ENCODE measurements around the gene SMC6. TPM values are rescaled to one million over a fixed set of nuclear protein-coding genes. Genes with fewer than 3 reads are reported as not detected.

SMC6 gene
- total and polyA plus RNA-seq, 8 donors, result 3.3 to 67.4 (median 13.4) TPM

DNA sequence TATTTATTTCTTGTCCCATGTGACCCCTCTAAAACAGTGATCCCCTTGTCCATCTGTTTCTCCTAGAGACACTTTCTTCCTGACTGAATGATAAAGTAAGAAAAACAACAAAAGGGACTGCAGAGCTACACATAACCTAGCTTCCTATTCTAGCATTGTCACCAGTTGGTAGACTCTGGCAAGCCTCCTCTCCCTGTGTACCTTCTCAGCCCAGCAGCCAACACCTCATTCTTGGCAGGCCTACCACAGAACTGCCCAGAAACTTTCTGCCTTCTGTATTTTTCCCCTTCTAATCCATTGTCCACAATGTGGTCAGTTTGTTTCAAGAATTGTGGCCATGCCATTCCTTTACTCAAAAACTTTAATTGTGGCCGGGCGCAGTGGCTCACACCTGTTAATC lies 13.4 kb downstream of the SMC6 start:
- Histone ChIP-seq H3K4me3 (no peak overlapping the region), H3K27me3 (no peaks in the 10 kb centered on the region), H3K9me3 (no peaks in the 10 kb centered on the region), H3K4me1 (no peaks in the 10 kb centered on the region), H3K36me3 (peaks cover 15 to 73% (median 63%) of the 10 kb centered on the region in 4 donors), H3K27ac (no peak overlapping the region)
- 95 to 100% (median 98%) methylated on average over 2 of the region's 2 CpGs for WGBS, 5 donors
- TF ChIP-seq EP300 (IDR thresholded peaks at IDR 0.05) (no peak), CTCF (IDR thresholded peaks at IDR 0.05) (no peak), POLR2AphosphoS5 (IDR thresholded peaks at IDR 0.05) (no peak), POLR2A (IDR thresholded peaks at IDR 0.05) (no peak)
- intact Hi-C loops (cut with DNase I; ENCODE audit: low total_unique reads), result no loop called here
- DNase-seq, result no peak

GRCh38 chr2:17736989-17737388 lies 16.6 kb downstream of the SMC6 start:
- Histone ChIP-seq H3K4me3 (no peak overlapping the region), H3K36me3 (peaks cover 20 to 87% (median 81%) of the 10 kb centered on the region in 4 donors), H3K9me3 (no peaks in the 10 kb centered on the region), H3K27me3 (no peaks in the 10 kb centered on the region), H3K27ac (no peak overlapping the region), H3K4me1 (no peaks in the 10 kb centered on the region)
- 78 to 98% (median 95%) methylated on average over 1 of the region's 1 CpG for WGBS, 5 donors
- no peak for DNase-seq
- TF ChIP-seq CTCF (IDR thresholded peaks at IDR 0.05), result no peak
- no peak for TF ChIP-seq POLR2A (IDR thresholded peaks at IDR 0.05)
- no peak for TF ChIP-seq POLR2AphosphoS5 (IDR thresholded peaks at IDR 0.05)
- TF ChIP-seq EP300 (IDR thresholded peaks at IDR 0.05), result no peak
- intact Hi-C loops (cut with DNase I; ENCODE audit: low total_unique reads), result no loop called here

DNA sequence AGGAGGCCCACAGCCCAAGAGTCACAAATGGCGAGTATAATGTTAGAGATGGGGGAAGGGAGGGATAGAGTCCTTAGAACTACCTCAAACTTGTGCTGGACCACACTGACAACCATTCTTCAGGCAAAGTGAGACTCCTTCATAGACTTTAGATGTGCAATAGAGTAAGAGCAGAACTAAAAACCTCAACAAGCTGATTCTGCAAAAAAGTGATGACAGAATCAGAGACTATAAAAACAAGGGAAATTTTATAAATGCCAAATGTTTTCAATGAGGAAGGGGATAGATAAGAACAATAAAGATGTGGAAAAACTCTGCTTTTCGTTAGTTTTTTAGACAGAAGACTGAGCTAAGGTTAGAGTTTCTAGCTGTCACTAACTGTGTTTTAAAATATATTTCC lies 17.7 kb downstream of the SMC6 start:
- H3K9me3 ChIP-seq, result no peaks in the 10 kb centered on the region
- 87 to 99% (median 96%) methylated on average over 2 of the region's 2 CpGs for WGBS, 5 donors
- no peak overlapping the region for H3K4me3 ChIP-seq
- H3K4me1 ChIP-seq, result no peaks in the 10 kb centered on the region
- H3K27me3 ChIP-seq, result no peaks in the 10 kb centered on the region
- intact Hi-C loops (cut with DNase I; ENCODE audit: low total_unique reads), result no loop called here
- H3K27ac ChIP-seq, result no peak overlapping the region
- peaks cover 20 to 94% (median 88%) of the 10 kb centered on the region in 4 donors for H3K36me3 ChIP-seq
- no peak for TF ChIP-seq EP300 (IDR thresholded peaks at IDR 0.05)
- TF ChIP-seq POLR2AphosphoS5 (IDR thresholded peaks at IDR 0.05), result no peak
- no peak for TF ChIP-seq CTCF (IDR thresholded peaks at IDR 0.05)
- no peak for TF ChIP-seq POLR2A (IDR thresholded peaks at IDR 0.05)
- no peak for DNase-seq

GRCh38 chr2:17733599-17733998 lies 20.0 kb downstream of the SMC6 start:
- WGBS, 5 donors, result 73 to 85% (median 81%) methylated on average over 1 of the region's 1 CpG
- peaks cover 20 to 100% (median 94%) of the 10 kb centered on the region in 4 donors for H3K36me3 ChIP-seq

More at GRCh38 chr2:17733599-17733998, 20.0 kb downstream of the SMC6 start:
- no peaks in the 10 kb centered on the region for H3K9me3 ChIP-seq
- H3K27me3 ChIP-seq, result no peaks in the 10 kb centered on the region
- no peaks in the 10 kb centered on the region for H3K4me1 ChIP-seq
- H3K4me3 ChIP-seq, result no peak overlapping the region
- TF ChIP-seq CTCF (IDR thresholded peaks at IDR 0.05), result no peak
- no peak for TF ChIP-seq POLR2A (IDR thresholded peaks at IDR 0.05)
- no peak for TF ChIP-seq POLR2AphosphoS5 (IDR thresholded peaks at IDR 0.05)
- no peak for TF ChIP-seq EP300 (IDR thresholded peaks at IDR 0.05)
- intact Hi-C loops (cut with DNase I; ENCODE audit: low total_unique reads), result no loop called here
- no peak for DNase-seq
- H3K27ac ChIP-seq, result no peak overlapping the region
